Esophagus squamous epithelium (tissue), 5 donors: ENCODE measurements around the gene CYP4F22. TPM values are rescaled to one million over a fixed set of nuclear protein-coding genes. Genes with fewer than 3 reads are reported as not detected.
A peak's percentile ranks its signal among the peaks of the same experiment; 100 is the strongest.

Experiments
- DNase-seq: peaks from one replicate; lab custom pipeline; 2025; lab: John Stamatoyannopoulos, UW
- H3K27ac ChIP-seq, 4 donors: fragments of 200-600 bp; sonication (generic); one replicate each; pipeline ENCODE4 v1.5.1; 2016 to 2019; ENCODE audit warnings: mild to moderate bottlenecking in 1 of 4
- H3K27me3 ChIP-seq, 4 donors: fragments of 200-600 bp; sonication (generic); 1 replicate in 3 of 4; 2 replicates in 1 of 4; pipeline versions ENCODE4 v1.5.1 to v1.6.0; 2017 to 2021; ENCODE audit warnings: antibody characterized with exemption in 1 of 4
- H3K36me3 ChIP-seq, 3 donors: fragments of 200-600 bp; sonication (generic); one replicate each; pipeline ENCODE4 v1.5.1; 2016 to 2019
- H3K4me1 ChIP-seq, 3 donors: fragments of 200-600 bp; sonication (generic); one replicate each; pipeline ENCODE4 v1.5.1; 2017 to 2019
- H3K4me3 ChIP-seq, 4 donors: fragments of 200-600 bp; sonication (generic); 1 replicate in 3 of 4; 2 replicates in 1 of 4; pipeline ENCODE4 v1.5.1; 2016 to 2019; ENCODE audit warnings: mild to moderate bottlenecking in 2 of 4, moderate library complexity in 1 of 4
- H3K9me3 ChIP-seq, 3 donors: fragments of 200-600 bp; sonication (generic); one replicate each; pipeline ENCODE4 v1.5.1; 2016 to 2019
- CTCF ChIP-seq, 6 experiments: fragments of 450-650 bp in 4 of 6; fragments of 200-600 bp in 2 of 6; sonication (generic) in 2 of 6; IDR thresholded peaks; one replicate each; pipeline ENCODE4 v1.5.1; 2016 to 2019; ENCODE audit warnings: antibody characterized with exemption in 6 of 6, mild to moderate bottlenecking in 4 of 6, moderate library complexity in 4 of 6
- POLR2A ChIP-seq, 4 donors: fragments of 450-650 bp; IDR thresholded peaks; one replicate each; pipeline ENCODE4 v1.6.1; 2017; ENCODE audit warnings: antibody characterized with exemption in 4 of 4, mild to moderate bottlenecking in 4 of 4, moderate library complexity in 3 of 4
- WGBS, 2 donors: methylation state at CpG; one replicate each; pipeline ENCODE4 v1.1.5; 2018; 5-methylcytosine and 5-hydroxymethylcytosine counted together
- intact Hi-C: fragments of 100-400 bp; cut with DNase I; formaldehyde crosslinking; loops from one replicate; pipeline ENCODE4 v1.15.0; 2022
- total RNA-seq, 4 donors: library from RNA; depleted of rRNA; stranded (reverse); fragments of >200 nt; gene quantifications; one replicate each; pipeline ENCODE4 v1.1.0, GENCODE V29; 2016
- donor health status: DM: yes; HTN: yes; CAD: no.

CYP4F22 gene
- total RNA-seq, 4 donors from 2014 or later = 3.2 to 19.4 (median 11.1) TPM

- no peak for TF ChIP-seq CTCF (IDR thresholded peaks at IDR 0.05)
- no peak for TF ChIP-seq POLR2A (IDR thresholded peaks at IDR 0.05)
- peak overlapping the region in 1 of 4 donors; percentile 23 for H3K27ac ChIP-seq
- intact Hi-C loops = no loop called here
- no peak for DNase-seq
- WGBS, 2 donors = 15 to 26% methylated on average over 6 of the region's 6 CpGs
- H3K36me3 ChIP-seq = no peaks in the 10 kb centered on the region
- peaks cover 0 to 9% (median 0%) of the 10 kb centered on the region in 3 donors for H3K4me1 ChIP-seq
- H3K4me3 ChIP-seq = no peak overlapping the region
- peaks cover 0 to 6% (median 0%) of the 10 kb centered on the region in 3 donors for H3K9me3 ChIP-seq
- H3K27me3 ChIP-seq = peaks cover 0 to 32% (median 0%) of the 10 kb centered on the region in 4 donors
Observed at GRCh38 chr19:15595069-15595468, 86.7 kb downstream of the CYP4F22 start.

Other genes with a start within 250 kb of the CYP4F22 start
- gene BRD4, start 176.0 kb upstream of the CYP4F22 start, total RNA-seq = 10 to 100 TPM in 3 of 4 donors, 1 to 10 TPM in 1; 7.7 to 38.2 (median 31.3) TPM
- 10 to 100 TPM; 17.4 to 32.4 (median 21.7) TPM for gene AKAP8, start 128.7 kb upstream of the CYP4F22 start, total RNA-seq
- 10 to 100 TPM; 33.9 to 90.2 (median 63.4) TPM for gene AKAP8L, start 89.5 kb upstream of the CYP4F22 start, total RNA-seq
- 10 to 100 TPM; 17.2 to 36.5 (median 30.0) TPM for gene WIZ, start 58.6 kb upstream of the CYP4F22 start, total RNA-seq
- 1 to 10 TPM; 2.2 to 5.7 (median 2.9) TPM for gene RASAL3, start 44.0 kb upstream of the CYP4F22 start, total RNA-seq
- gene PGLYRP2, start 29.0 kb upstream of the CYP4F22 start, total RNA-seq = not detected
- gene CYP4F8, start 106.7 kb downstream of the CYP4F22 start, total RNA-seq = not detected
- 10 to 100 TPM; 31.2 to 86.2 (median 43.5) TPM for gene CYP4F3, start 132.4 kb downstream of the CYP4F22 start, total RNA-seq
- 10 to 100 TPM; 34.5 to 79.3 (median 61.0) TPM for gene CYP4F12, start 164.6 kb downstream of the CYP4F22 start, total RNA-seq
- not detected for gene OR10H2, start 219.5 kb downstream of the CYP4F22 start, total RNA-seq
- gene OR10H3, start 229.5 kb downstream of the CYP4F22 start, total RNA-seq = not detected